Measurements from ENCODE around the gene FGD4. TPM values are rescaled to one million over a fixed set of nuclear protein-coding genes. Genes with fewer than 3 reads are reported as not detected.
A peak's percentile ranks its signal among the peaks of the same experiment; 100 is the strongest.

FGD4 gene
- total RNA-seq, 1 experiment from 2014 or later = 31.6 TPM

DNA sequence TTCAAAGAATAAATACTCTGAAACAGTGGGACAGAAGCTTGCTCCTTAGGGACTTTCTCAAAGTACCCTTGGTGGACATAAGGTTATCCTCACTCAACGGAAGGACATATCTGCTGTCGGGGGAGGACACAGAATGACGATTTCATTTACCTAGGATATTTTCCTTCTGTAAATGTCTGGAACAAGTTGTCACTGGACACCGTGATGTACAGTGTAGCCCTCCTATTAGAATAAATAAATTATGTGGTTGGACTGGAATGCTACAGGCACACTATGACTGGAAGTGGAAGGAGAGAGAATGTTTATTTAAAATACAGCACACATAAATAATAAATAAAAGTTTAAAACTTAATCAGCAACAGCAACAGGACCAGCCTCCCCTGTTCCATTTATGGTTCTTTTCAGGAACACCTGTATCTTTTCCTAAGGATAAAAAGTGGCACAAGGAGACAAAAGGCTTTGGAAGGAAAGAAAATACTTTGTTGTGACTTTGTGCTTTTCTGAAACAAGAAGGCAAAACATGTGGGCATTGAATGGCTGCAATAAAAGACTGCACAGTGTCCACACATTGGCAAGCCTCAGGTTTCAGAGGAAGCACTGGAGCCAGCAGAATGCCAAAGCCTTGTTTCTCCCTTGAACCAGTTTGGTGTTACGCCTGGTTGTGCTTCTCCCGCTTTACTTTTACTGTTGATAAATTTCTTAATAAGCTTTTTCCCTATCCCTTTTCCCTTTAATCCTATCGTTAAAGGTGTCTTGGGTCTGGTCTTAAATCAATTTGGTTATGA lies 36.8 kb downstream of the FGD4 start:
- H3K9me3 Mint-ChIP-seq (ENCODE audit: unreplicated experiment) = no peaks in the 10 kb centered on the region
- no peaks in the 10 kb centered on the region for H3K9me3 ChIP-seq
- H3K4me1 Mint-ChIP-seq (ENCODE audit: low read depth, unreplicated experiment) = peaks cover 42% of the 10 kb centered on the region
- H3K4me3 Mint-ChIP-seq (ENCODE audit: unreplicated experiment) = peak overlapping the region; percentile 41
- intact Hi-C loops (cut with micrococcal nuclease; ENCODE audit: unreplicated experiment) = no loop called here
- H3K4me3 ChIP-seq (ENCODE audit: low read depth, low read length) = no peak overlapping the region
- H3K36me3 Mint-ChIP-seq (ENCODE audit: insufficient read depth, unreplicated experiment) = peaks cover 17% of the 10 kb centered on the region
- DNase-seq = no peak
- POLR2A ChIA-PET = interaction anchor here (0.7 kb wide), 1 partner anchor 169 kb away, joined by 3 read pairs; no protein-coding TSS in a partner anchor
- H3K27me3 Mint-ChIP-seq (ENCODE audit: insufficient read depth, unreplicated experiment) = no peaks in the 10 kb centered on the region
- no peaks in the 10 kb centered on the region for H3K36me3 ChIP-seq (ENCODE audit: control insufficient read depth, insufficient read depth, low read length)
- CTCF ChIA-PET = interaction anchor here (0.7 to 1.5 kb wide), 2 partner anchors 20 to 457 kb away, joined by 3 to 7 read pairs; no protein-coding TSS in a partner anchor
- no peaks in the 10 kb centered on the region for H3K27me3 ChIP-seq (replicated peaks; ENCODE audit: control insufficient read depth, insufficient read depth, low read length)
- BruUV-seq (replicated peaks) = no TSS peak
- peak overlapping the region; percentile 84 for H3K27ac Mint-ChIP-seq (ENCODE audit: unreplicated experiment)
- TF ChIP-seq, protein P1, sequence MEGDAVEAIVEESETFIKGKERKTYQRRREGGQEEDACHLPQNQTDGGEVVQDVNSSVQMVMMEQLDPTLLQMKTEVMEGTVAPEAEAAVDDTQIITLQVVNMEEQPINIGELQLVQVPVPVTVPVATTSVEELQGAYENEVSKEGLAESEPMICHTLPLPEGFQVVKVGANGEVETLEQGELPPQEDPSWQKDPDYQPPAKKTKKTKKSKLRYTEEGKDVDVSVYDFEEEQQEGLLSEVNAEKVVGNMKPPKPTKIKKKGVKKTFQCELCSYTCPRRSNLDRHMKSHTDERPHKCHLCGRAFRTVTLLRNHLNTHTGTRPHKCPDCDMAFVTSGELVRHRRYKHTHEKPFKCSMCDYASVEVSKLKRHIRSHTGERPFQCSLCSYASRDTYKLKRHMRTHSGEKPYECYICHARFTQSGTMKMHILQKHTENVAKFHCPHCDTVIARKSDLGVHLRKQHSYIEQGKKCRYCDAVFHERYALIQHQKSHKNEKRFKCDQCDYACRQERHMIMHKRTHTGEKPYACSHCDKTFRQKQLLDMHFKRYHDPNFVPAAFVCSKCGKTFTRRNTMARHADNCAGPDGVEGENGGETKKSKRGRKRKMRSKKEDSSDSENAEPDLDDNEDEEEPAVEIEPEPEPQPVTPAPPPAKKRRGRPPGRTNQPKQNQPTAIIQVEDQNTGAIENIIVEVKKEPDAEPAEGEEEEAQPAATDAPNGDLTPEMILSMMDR (IDR thresholded peaks at IDR 0.05; ENCODE audit: insufficient read depth in 1 of 2, low read depth in 1 of 2, low read length in 1 of 2, severe bottlenecking in 1 of 2, unreplicated experiment in 1 of 2) = no peak
- peaks cover 27% of the 10 kb centered on the region for H3K4me1 ChIP-seq

DNA sequence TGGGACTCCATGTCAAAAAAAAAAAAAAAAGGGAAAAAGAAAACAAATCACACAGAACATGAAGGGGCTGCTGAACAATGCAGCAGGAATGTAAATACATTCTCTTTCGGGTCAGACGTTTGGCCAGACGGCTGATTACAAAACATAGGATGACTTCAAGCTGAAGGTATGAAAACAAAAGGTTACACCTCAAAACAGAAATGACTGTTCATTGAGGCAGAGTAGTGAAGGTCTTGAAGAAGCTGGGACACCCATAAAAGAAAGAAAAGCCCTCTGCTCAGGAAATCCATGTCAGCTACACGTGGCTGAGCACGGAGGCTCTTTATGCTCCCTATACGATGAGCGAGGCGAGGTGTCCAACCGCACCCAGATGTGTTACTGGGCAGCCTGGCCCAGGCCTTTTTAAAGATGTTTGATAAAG lies 37.7 kb downstream of the FGD4 start:
- TF ChIP-seq, protein P1 (IDR thresholded peaks at IDR 0.05; ENCODE audit: insufficient read depth in 1 of 2, low read depth in 1 of 2, low read length in 1 of 2, severe bottlenecking in 1 of 2, unreplicated experiment in 1 of 2) = no peak
- H3K4me1 ChIP-seq = peaks cover 27% of the 10 kb centered on the region
- BruUV-seq (replicated peaks) = no TSS peak
- Mint-ChIP-seq H3K27ac (ENCODE audit: unreplicated experiment) (peak overlapping the region; percentile 84), H3K9me3 (ENCODE audit: unreplicated experiment) (no peaks in the 10 kb centered on the region), H3K27me3 (ENCODE audit: insufficient read depth, unreplicated experiment) (no peaks in the 10 kb centered on the region), H3K36me3 (ENCODE audit: insufficient read depth, unreplicated experiment) (peaks cover 22% of the 10 kb centered on the region), H3K4me1 (ENCODE audit: low read depth, unreplicated experiment) (peaks cover 49% of the 10 kb centered on the region), H3K4me3 (ENCODE audit: unreplicated experiment) (peak overlapping the region; percentile 41)
- intact Hi-C loops (cut with micrococcal nuclease; ENCODE audit: unreplicated experiment) = loop anchor here (1.0 kb wide), 2 partner anchors 9 to 24 kb away; no protein-coding TSS in a partner anchor
- H3K36me3 ChIP-seq (ENCODE audit: control insufficient read depth, insufficient read depth, low read length) = no peaks in the 10 kb centered on the region
- H3K4me3 ChIP-seq (ENCODE audit: low read depth, low read length) = no peak overlapping the region
- no peaks in the 10 kb centered on the region for H3K9me3 ChIP-seq
- ChIA-PET CTCF (interaction anchor here (0.7 to 1.5 kb wide), 3 partner anchors 19 to 456 kb away, joined by 3 to 7 read pairs (median 3); partner anchors contain the start of gene FGD4), POLR2A (interaction anchor here (0.7 to 1.0 kb wide), 4 partner anchors 19 to 168 kb away, joined by 3 to 10 read pairs (median 4); no protein-coding TSS in a partner anchor)
- DNase-seq = peak; percentile 79 to 82
- no peaks in the 10 kb centered on the region for H3K27me3 ChIP-seq (replicated peaks; ENCODE audit: control insufficient read depth, insufficient read depth, low read length)

DNA sequence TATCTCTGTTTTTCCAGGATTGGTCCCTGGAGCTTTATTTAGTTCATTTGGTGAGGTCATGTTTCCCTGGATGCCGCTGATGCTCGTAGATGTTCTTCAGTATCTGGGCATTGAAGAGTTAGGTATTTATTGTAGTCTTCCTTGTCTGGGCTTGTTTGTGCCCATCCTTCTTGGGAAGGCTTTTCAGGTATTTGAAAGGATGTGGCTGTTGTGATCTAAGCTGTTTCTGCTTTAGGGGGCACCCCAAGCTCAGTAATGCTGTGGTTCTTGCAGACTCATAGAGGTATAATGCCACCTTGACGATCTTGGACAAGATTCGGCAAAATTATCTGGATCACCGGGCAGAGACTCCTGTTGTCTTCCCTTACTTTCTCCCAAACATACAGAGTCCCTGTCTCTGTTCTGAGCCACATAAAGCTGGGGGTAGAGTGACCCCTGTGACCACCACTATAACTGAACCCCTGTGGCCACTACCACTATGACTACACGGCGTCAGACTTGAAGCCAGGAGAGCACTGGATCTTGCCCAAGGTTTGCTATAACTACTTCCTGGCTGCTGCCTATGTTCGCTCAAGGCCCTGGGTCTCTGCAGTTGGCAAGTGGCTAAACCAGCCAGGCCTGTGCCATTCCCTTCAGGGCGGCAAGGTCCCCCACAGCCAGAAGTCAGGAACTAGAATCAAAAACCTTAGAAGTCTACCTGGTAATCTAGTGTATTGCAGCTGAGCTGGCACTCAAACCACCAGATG lies 40.9 kb downstream of the FGD4 start:
- H3K4me1 Mint-ChIP-seq (ENCODE audit: low read depth, unreplicated experiment) = peaks cover 66% of the 10 kb centered on the region
- no peak overlapping the region for H3K4me3 ChIP-seq (ENCODE audit: low read depth, low read length)
- CTCF ChIA-PET = no interaction called here
- no peaks in the 10 kb centered on the region for H3K27me3 Mint-ChIP-seq (ENCODE audit: insufficient read depth, unreplicated experiment)
- DNase-seq = no peak
- intact Hi-C loops (cut with micrococcal nuclease; ENCODE audit: unreplicated experiment) = loop anchor here (10.0 kb wide), 1 partner anchor 785 kb away; the partner anchor contains the start of gene ETFBKMT
- H3K27ac Mint-ChIP-seq (ENCODE audit: unreplicated experiment) = no peak overlapping the region
- BruUV-seq (replicated peaks) = no TSS peak
- TF ChIP-seq, protein P1 (IDR thresholded peaks at IDR 0.05; ENCODE audit: insufficient read depth in 1 of 2, low read depth in 1 of 2, low read length in 1 of 2, severe bottlenecking in 1 of 2, unreplicated experiment in 1 of 2) = no peak
- POLR2A ChIA-PET = no interaction called here
- H3K27me3 ChIP-seq (replicated peaks; ENCODE audit: control insufficient read depth, insufficient read depth, low read length) = no peaks in the 10 kb centered on the region
- H3K4me3 Mint-ChIP-seq (ENCODE audit: unreplicated experiment) = no peak overlapping the region
- no peaks in the 10 kb centered on the region for H3K9me3 ChIP-seq
- H3K4me1 ChIP-seq = peaks cover 48% of the 10 kb centered on the region
- H3K9me3 Mint-ChIP-seq (ENCODE audit: unreplicated experiment) = no peaks in the 10 kb centered on the region
- H3K36me3 ChIP-seq (ENCODE audit: control insufficient read depth, insufficient read depth, low read length) = no peaks in the 10 kb centered on the region
- H3K36me3 Mint-ChIP-seq (ENCODE audit: insufficient read depth, unreplicated experiment) = peaks cover 32% of the 10 kb centered on the region

Measured in Caco-2 (cell line).